ENCODE data around the gene PCSK5.

PCSK5 gene

DNA sequence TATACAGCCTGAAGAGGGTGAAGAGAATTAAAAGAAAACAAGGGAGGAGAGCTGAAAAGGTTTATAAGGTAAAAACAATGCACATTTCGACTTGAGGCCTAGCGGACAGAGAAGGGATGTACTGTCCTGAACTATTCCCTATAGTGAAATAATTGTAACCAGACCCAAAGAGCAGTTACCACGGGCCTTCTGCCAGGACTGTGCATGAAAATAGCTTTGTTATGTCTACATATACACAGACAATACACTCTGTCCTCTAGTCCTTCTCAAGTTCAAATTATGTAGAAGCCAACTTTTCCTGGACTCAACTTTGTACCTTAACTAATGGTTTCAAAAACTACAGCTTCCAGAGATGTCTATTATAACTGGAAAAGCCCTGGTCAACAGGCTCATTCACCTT, 223.7 kb downstream of the PCSK5 start:
- TF ChIP-seq EZH2 (optimal IDR thresholded peaks at IDR 0.05; ENCODE audit: low read depth, low read length) (no peak), EZH2phosphoT487 (IDR thresholded peaks at IDR 0.05; ENCODE audit: low read length) (no peak)
- TF ChIP-seq, protein P1, sequence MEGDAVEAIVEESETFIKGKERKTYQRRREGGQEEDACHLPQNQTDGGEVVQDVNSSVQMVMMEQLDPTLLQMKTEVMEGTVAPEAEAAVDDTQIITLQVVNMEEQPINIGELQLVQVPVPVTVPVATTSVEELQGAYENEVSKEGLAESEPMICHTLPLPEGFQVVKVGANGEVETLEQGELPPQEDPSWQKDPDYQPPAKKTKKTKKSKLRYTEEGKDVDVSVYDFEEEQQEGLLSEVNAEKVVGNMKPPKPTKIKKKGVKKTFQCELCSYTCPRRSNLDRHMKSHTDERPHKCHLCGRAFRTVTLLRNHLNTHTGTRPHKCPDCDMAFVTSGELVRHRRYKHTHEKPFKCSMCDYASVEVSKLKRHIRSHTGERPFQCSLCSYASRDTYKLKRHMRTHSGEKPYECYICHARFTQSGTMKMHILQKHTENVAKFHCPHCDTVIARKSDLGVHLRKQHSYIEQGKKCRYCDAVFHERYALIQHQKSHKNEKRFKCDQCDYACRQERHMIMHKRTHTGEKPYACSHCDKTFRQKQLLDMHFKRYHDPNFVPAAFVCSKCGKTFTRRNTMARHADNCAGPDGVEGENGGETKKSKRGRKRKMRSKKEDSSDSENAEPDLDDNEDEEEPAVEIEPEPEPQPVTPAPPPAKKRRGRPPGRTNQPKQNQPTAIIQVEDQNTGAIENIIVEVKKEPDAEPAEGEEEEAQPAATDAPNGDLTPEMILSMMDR (IDR thresholded peaks at IDR 0.05; ENCODE audit: low read length) = no peak

DNA sequence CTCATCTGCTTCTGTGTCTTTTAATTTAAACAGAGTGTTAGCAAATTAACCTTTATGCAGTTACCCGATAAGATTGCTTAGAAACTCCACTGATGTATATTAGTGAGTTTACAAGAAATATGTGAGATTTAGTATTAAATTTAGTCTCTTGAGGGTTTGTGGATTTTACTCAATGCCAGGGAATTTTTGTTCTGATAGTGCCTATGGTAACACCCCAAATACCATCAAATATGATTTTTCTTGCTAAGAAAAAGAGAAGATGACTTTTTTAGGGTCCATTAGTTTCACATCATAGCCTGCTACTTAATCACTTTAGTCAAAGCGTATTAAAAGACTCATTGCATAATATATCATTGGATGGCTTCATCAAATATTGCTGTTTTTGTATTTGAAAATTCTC, 224.9 kb downstream of the PCSK5 start:
- Histone ChIP-seq H3K27me3 (replicated peaks; ENCODE audit: insufficient read depth, low read length) (no peaks in the 10 kb centered on the region), H3K9me2 (replicated peaks; ENCODE audit: insufficient read depth, low read length) (no peaks in the 10 kb centered on the region), H3K79me2 (ENCODE audit: low read length) (no peaks in the 10 kb centered on the region), H3K9ac (ENCODE audit: low read length) (no peak overlapping the region), H3F3A (ENCODE audit: insufficient read depth, low read length) (no peaks in the 10 kb centered on the region), H3K9me3 (replicated peaks; ENCODE audit: insufficient read depth, low read length) (no peaks in the 10 kb centered on the region), H3K4me2 (ENCODE audit: low read depth, low read length) (no peak overlapping the region), H3K27ac (ENCODE audit: low read length) (no peak overlapping the region), H2AFZ (ENCODE audit: low read length) (no peak overlapping the region), H4K20me1 (ENCODE audit: insufficient read depth, low read length) (no peaks in the 10 kb centered on the region), H3K4me1 (ENCODE audit: low read length) (no peaks in the 10 kb centered on the region), H3K36me3 (replicated peaks; ENCODE audit: insufficient read depth, low read length) (no peaks in the 10 kb centered on the region), H3K4me3 (ENCODE audit: low read length) (no peak overlapping the region)
- TF ChIP-seq, protein P1 (IDR thresholded peaks at IDR 0.05; ENCODE audit: low read length) = no peak
- TF ChIP-seq EZH2 (optimal IDR thresholded peaks at IDR 0.05; ENCODE audit: low read depth, low read length) = no peak
- TF ChIP-seq EZH2phosphoT487 (IDR thresholded peaks at IDR 0.05; ENCODE audit: low read length) = no peak
- DNase-seq = no peak

More for the DNA sequence above, 223.7 kb downstream of the PCSK5 start:
- no peak overlapping the region for H3K9ac ChIP-seq (ENCODE audit: low read length)
- H3K27me3 ChIP-seq (replicated peaks; ENCODE audit: insufficient read depth, low read length) = no peaks in the 10 kb centered on the region
- no peak overlapping the region for H3K4me2 ChIP-seq (ENCODE audit: low read depth, low read length)
- no peaks in the 10 kb centered on the region for H3K9me2 ChIP-seq (replicated peaks; ENCODE audit: insufficient read depth, low read length)
- H3K4me3 ChIP-seq (ENCODE audit: low read length) = no peak overlapping the region
- H2AFZ ChIP-seq (ENCODE audit: low read length) = no peak overlapping the region
- H3K27ac ChIP-seq (ENCODE audit: low read length) = no peak overlapping the region
- H3K36me3 ChIP-seq (replicated peaks; ENCODE audit: insufficient read depth, low read length) = no peaks in the 10 kb centered on the region
- no peak for DNase-seq
- no peaks in the 10 kb centered on the region for H3K9me3 ChIP-seq (replicated peaks; ENCODE audit: insufficient read depth, low read length)
- H4K20me1 ChIP-seq (ENCODE audit: insufficient read depth, low read length) = no peaks in the 10 kb centered on the region
- H3K4me1 ChIP-seq (ENCODE audit: low read length) = no peaks in the 10 kb centered on the region
- no peaks in the 10 kb centered on the region for H3F3A ChIP-seq (ENCODE audit: insufficient read depth, low read length)
- no peaks in the 10 kb centered on the region for H3K79me2 ChIP-seq (ENCODE audit: low read length)

- Histone ChIP-seq H2AFZ (ENCODE audit: low read length) (no peak overlapping the region), H3K9ac (ENCODE audit: low read length) (no peak overlapping the region), H4K20me1 (ENCODE audit: insufficient read depth, low read length) (no peaks in the 10 kb centered on the region), H3K27ac (ENCODE audit: low read length) (no peak overlapping the region), H3K27me3 (replicated peaks; ENCODE audit: insufficient read depth, low read length) (no peaks in the 10 kb centered on the region), H3K9me3 (replicated peaks; ENCODE audit: insufficient read depth, low read length) (no peaks in the 10 kb centered on the region), H3K36me3 (replicated peaks; ENCODE audit: insufficient read depth, low read length) (no peaks in the 10 kb centered on the region), H3K4me1 (ENCODE audit: low read length) (no peaks in the 10 kb centered on the region), H3K4me2 (ENCODE audit: low read depth, low read length) (no peak overlapping the region), H3F3A (ENCODE audit: insufficient read depth, low read length) (no peaks in the 10 kb centered on the region), H3K4me3 (ENCODE audit: low read length) (no peak overlapping the region), H3K79me2 (ENCODE audit: low read length) (no peaks in the 10 kb centered on the region), H3K9me2 (replicated peaks; ENCODE audit: insufficient read depth, low read length) (no peaks in the 10 kb centered on the region)
- DNase-seq = no peak
- TF ChIP-seq EZH2phosphoT487 (IDR thresholded peaks at IDR 0.05; ENCODE audit: low read length) (no peak), EZH2 (optimal IDR thresholded peaks at IDR 0.05; ENCODE audit: low read depth, low read length) (no peak)
- TF ChIP-seq, protein P1 (IDR thresholded peaks at IDR 0.05; ENCODE audit: low read length) = no peak
Measured at GRCh38 chr9:76115982-76116646, 225.6 kb downstream of the PCSK5 start.
